ENCODE data around the gene FCHSD1.
"Not testable (repeated sequence)": the region's sequence is repeated elsewhere in the genome, so short reads cannot be mapped to it uniquely, and the experiment has no call there.

Gene FCHSD1

DNA sequence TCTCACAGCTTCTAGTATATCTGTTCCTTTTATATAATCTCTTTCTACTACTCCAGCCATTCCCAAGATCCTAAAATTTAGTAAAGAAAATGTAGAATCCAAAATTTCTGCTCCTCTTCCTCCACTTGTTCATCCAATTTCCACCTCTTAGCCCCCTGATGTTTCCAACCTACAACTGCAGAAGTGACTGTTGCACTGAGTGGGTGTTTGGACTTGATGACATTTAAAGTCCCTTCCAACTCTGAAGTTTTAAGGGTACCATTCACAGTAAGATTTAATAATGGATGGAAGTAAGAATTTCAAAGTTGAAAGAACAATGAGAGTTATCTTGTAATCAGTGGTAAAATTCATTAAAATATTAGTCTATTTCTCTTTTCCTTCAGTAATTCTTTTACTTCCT lies 37.9 kb downstream of the FCHSD1 start:
- TF ChIP-seq, protein P1, sequence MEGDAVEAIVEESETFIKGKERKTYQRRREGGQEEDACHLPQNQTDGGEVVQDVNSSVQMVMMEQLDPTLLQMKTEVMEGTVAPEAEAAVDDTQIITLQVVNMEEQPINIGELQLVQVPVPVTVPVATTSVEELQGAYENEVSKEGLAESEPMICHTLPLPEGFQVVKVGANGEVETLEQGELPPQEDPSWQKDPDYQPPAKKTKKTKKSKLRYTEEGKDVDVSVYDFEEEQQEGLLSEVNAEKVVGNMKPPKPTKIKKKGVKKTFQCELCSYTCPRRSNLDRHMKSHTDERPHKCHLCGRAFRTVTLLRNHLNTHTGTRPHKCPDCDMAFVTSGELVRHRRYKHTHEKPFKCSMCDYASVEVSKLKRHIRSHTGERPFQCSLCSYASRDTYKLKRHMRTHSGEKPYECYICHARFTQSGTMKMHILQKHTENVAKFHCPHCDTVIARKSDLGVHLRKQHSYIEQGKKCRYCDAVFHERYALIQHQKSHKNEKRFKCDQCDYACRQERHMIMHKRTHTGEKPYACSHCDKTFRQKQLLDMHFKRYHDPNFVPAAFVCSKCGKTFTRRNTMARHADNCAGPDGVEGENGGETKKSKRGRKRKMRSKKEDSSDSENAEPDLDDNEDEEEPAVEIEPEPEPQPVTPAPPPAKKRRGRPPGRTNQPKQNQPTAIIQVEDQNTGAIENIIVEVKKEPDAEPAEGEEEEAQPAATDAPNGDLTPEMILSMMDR (conservative IDR thresholded peaks at IDR 0.05; ENCODE audit: control insufficient read depth, insufficient read depth, low read depth, low read length), result no peak
- no peak for DNase-seq (ENCODE audit: low read depth)
- no peak overlapping the region for H3K4me3 ChIP-seq (ENCODE audit: control insufficient read depth, low read depth, low read length)

DNA sequence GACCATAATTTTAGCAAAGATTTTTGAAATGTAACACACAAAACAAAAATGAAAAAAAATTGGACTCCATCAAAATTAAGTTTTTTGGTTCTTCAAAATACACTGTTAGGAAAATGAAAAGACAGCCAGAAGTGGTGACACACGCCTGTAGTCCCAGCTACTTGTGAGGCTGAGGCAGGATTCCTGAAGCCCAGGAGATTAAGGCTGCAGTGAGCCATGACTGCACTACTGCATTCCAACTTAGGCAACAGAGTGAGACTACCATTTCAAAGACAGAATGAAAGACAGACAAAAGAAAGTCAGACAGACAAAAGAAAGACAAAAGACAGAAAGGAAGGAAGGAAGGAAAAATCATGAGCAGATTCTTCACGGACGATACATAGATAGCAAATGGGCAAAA lies 39.9 kb downstream of the FCHSD1 start:
- TF ChIP-seq, protein P1 (conservative IDR thresholded peaks at IDR 0.05; ENCODE audit: control insufficient read depth, insufficient read depth, low read depth, low read length), result no peak

DNA sequence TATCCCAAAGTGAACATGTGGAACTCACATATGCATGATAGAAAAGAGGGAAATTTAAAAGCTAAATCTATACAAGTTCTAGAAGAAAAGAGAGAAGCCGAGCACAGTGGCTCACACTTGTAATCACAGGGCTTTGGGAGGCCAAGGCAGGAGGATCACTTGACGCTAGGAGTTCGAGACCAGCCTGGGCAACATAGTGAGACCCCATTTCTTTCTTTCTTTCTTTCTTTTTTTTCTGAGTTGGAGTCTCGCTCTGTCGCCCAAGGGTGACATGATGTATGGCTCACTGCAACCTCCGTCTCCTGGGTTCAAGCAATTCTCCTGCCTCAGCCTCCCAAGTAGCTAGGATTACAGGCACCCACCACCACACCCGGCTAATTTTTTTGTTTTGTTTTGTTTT lies 41.3 kb downstream of the FCHSD1 start:
- DNase-seq (ENCODE audit: low read depth); H3K4me3 ChIP-seq (ENCODE audit: control insufficient read depth, low read depth, low read length): not testable (repeated sequence)

More for the DNA sequence above, 39.9 kb downstream of the FCHSD1 start:
- H3K4me3 ChIP-seq (ENCODE audit: control insufficient read depth, low read depth, low read length), result no peak overlapping the region
- no peak for DNase-seq (ENCODE audit: low read depth)

DNA sequence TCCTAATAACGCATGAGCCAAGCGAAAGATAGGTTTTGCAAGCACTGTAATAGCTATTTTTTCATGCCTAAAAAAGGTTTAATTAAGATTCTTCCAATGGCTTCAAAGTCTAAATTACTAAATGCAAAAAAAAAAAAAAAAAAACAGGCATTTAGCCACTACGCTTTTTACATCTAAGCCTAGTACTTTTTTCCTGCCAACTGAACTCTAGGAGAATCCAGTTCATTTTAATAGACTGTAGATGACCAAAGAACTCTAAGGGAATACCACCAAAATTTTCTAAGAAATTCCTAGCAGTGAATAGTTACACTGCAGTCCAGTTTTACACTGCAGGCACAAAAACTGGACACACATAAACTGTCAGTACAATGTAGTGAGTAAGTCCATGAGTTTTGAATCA lies 42.2 kb downstream of the FCHSD1 start:
- no peak overlapping the region for H3K4me3 ChIP-seq (ENCODE audit: control insufficient read depth, low read depth, low read length)
- no peak for DNase-seq (ENCODE audit: low read depth)
- TF ChIP-seq, protein P1 (conservative IDR thresholded peaks at IDR 0.05; ENCODE audit: control insufficient read depth, insufficient read depth, low read depth, low read length), result no peak

DNA sequence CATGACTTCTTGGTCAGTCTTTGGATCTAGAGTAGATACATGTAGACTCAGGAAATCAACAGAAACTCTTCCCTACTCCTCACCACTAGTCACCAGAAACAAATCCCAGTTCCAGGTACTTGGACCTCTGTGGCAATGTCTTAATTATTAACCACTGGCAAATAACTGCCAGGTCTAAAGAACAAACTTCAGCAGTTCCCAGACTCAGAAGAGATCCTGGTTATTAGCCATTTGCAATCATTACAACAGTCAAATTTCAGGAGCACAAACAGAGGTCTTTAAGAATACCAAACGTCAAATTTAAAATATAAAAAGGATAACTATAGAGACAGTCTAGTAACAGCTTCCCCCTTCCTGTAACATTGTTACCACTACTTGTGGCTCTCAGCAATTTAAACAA lies 42.7 kb downstream of the FCHSD1 start:
- no peak for DNase-seq (ENCODE audit: low read depth)
- H3K4me3 ChIP-seq (ENCODE audit: control insufficient read depth, low read depth, low read length), result no peak overlapping the region
- TF ChIP-seq, protein P1 (conservative IDR thresholded peaks at IDR 0.05; ENCODE audit: control insufficient read depth, insufficient read depth, low read depth, low read length), result no peak

DNA sequence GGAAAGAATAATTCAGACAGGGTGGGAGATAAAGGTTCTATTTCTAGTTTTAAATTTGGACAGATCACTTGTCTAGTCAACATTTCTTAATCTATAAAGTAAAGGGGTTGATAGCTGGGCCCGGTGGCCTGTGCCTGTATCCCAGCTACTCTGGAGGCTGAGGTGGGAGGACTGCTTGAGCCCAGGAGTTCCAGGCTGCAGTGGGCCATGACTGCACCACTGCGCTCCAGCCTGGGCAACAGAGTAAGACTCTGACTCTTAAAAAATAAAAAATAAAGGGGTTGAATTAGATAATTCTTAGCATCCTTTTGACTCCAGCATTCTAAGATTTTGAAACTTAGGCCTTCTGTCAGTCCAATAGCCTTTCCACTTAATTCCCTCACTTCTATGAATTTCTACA lies 43.2 kb downstream of the FCHSD1 start:
- no peak for DNase-seq (ENCODE audit: low read depth)
- TF ChIP-seq, protein P1 (conservative IDR thresholded peaks at IDR 0.05; ENCODE audit: control insufficient read depth, insufficient read depth, low read depth, low read length), result no peak
- H3K4me3 ChIP-seq (ENCODE audit: control insufficient read depth, low read depth, low read length), result no peak overlapping the region

DNA sequence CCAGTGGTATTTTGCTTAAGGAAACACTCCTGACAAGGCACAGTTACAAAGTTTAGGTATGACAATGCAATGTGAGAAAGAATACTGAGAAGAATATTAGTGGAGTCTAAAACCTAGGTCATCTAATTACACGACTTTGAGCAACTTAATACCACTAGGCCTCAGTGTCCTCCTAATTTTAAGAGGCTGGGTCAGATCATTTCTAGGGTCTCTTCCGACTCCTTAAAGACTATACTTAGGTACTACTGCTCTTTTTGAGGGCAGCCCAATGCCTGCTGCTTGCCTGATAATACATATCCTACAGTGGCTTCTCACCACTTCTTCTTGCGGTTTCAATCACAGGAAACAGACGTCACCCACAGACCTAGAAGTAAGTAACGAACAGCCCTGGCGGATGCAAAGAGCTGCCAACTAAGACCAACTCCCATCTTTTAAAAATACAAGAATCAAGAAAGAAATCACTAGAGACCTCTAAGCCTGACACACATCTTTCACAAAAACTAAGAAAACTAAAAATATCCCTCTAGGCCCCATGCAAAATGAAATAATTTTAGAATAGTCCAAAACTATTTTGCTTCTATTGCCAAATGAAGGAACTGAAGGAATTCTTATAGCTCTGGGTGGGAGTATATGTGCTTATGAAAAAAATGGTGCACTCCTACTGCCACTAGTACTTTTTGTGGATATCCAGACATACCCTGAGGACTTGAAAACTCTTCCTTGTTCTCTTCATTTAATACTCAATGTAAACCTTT lies 45.5 kb downstream of the FCHSD1 start:
- no peak overlapping the region for H3K4me3 ChIP-seq (ENCODE audit: control insufficient read depth, low read depth, low read length)
- TF ChIP-seq, protein P1 (conservative IDR thresholded peaks at IDR 0.05; ENCODE audit: control insufficient read depth, insufficient read depth, low read depth, low read length), result no peak
- peak; percentile 68 for DNase-seq (ENCODE audit: low read depth)

Data from fibroblast of mammary gland (primary cell).